HFF-Myc (cell line): ENCODE data around the gene UBE3A.

Experiments
- DNase-seq: peaks from one replicate; pipeline ENCODE4 v3.0.0-alpha.2; 2011; ENCODE audit warnings: low read depth; ENCODE audit errors: extremely low read depth
- H3K4me3 ChIP-seq: replicated peaks from 2 replicates; pipeline ENCODE4 v1.5.1; 2011; ENCODE audit warnings: low read depth, mild to moderate bottlenecking, control low read depth, low read length
- CTCF ChIP-seq: IDR thresholded peaks from 2 replicates; pipeline ENCODE4 v1.5.1; 2012; ENCODE audit warnings: mild to moderate bottlenecking, low read depth, low read length, control low read depth; ENCODE audit errors: missing control alignments

UBE3A gene

GRCh38 chr15:25474251-25474650, 35.4 kb upstream of the UBE3A start:
- no peak overlapping the region for H3K4me3 ChIP-seq

GRCh38 chr15:25470230-25470629, 31.4 kb upstream of the UBE3A start:
- TF ChIP-seq CTCF = no peak
- no peak overlapping the region for H3K4me3 ChIP-seq
- DNase-seq = no peak

More at GRCh38 chr15:25474251-25474650, 35.4 kb upstream of the UBE3A start:
- TF ChIP-seq CTCF = no peak
- no peak for DNase-seq

- TF ChIP-seq CTCF = no peak
- DNase-seq = no peak
- no peak overlapping the region for H3K4me3 ChIP-seq
Measured at GRCh38 chr15:25469377-25469776, 30.6 kb upstream of the UBE3A start.

GRCh38 chr15:25468611-25469010, 29.8 kb upstream of the UBE3A start:
- H3K4me3 ChIP-seq = no peak overlapping the region
- TF ChIP-seq CTCF = no peak
- DNase-seq = no peak

- DNase-seq = no peak
- no peak overlapping the region for H3K4me3 ChIP-seq
- no peak for TF ChIP-seq CTCF
Measured at GRCh38 chr15:25465835-25466234, 27.0 kb upstream of the UBE3A start.

GRCh38 chr15:25464784-25465183, 26.0 kb upstream of the UBE3A start:
- no peak for DNase-seq
- TF ChIP-seq CTCF = no peak
- no peak overlapping the region for H3K4me3 ChIP-seq

GRCh38 chr15:25464383-25464782, 25.6 kb upstream of the UBE3A start:
- DNase-seq = no peak
- no peak for TF ChIP-seq CTCF
- no peak overlapping the region for H3K4me3 ChIP-seq
